Bronchial epithelial cell (primary cell): ENCODE results near the gene SMAP2. TPM values are rescaled to one million over a fixed set of nuclear protein-coding genes. Genes with fewer than 3 reads are reported as not detected.

Experiments
- DNase-seq: peaks from one replicate; pipeline ENCODE4 v3.0.0-alpha.2; 2010; ENCODE audit warnings: low read depth
- FAIRE-seq: peaks from 2 replicates; lab custom pipeline; 2011; peaks lifted over from hg19 to GRCh38; lab: Jason Lieb, UNC
- H3K27me3 ChIP-seq: 2 replicates; pipeline ENCODE4 v1.5.1; 2011; ENCODE audit warnings: low read length; ENCODE audit not compliant: control insufficient read depth, insufficient read depth
- H3K36me3 ChIP-seq: 2 replicates; pipeline ENCODE4 v1.5.1; 2011; ENCODE audit warnings: low read length; ENCODE audit not compliant: control insufficient read depth, insufficient read depth
- H3K4me3 ChIP-seq: 2 replicates; pipeline ENCODE4 v1.5.1; 2011; ENCODE audit warnings: mild to moderate bottlenecking, low read depth, low read length, control low read depth
- CTCF ChIP-seq: IDR thresholded peaks from 2 replicates; pipeline ENCODE4 v1.5.1; 2011; ENCODE audit warnings: mild to moderate bottlenecking, moderate library complexity, low read length, control low read depth, inconsistent platforms; ENCODE audit not compliant: insufficient read depth, severe bottlenecking
- total RNA-seq: library from RNA; depleted of rRNA; stranded (reverse); fragments of >200 nt; gene quantifications from 2 replicates; pipeline ENCODE4 v1.2.1, GENCODE V29; 2014

SMAP2 gene
- total RNA-seq, 1 donor from 2014 or later, result 4.2 TPM

GRCh38 chr1:40404670-40405462 lies 31.3 kb downstream of the SMAP2 start:
- peak; percentile 58 for TF ChIP-seq CTCF
- FAIRE-seq (no peak), DNase-seq (peak; percentile 64)
- Histone ChIP-seq H3K36me3 (no peaks in the 10 kb centered on the region), H3K27me3 (no peaks in the 10 kb centered on the region), H3K4me3 (no peak overlapping the region)

- FAIRE-seq, result no peak
- no peaks in the 10 kb centered on the region for H3K27me3 ChIP-seq
- H3K36me3 ChIP-seq, result no peaks in the 10 kb centered on the region
- no peak for TF ChIP-seq CTCF
- H3K4me3 ChIP-seq, result no peak overlapping the region
- DNase-seq, result no peak
These were observed 32.3 kb downstream of the SMAP2 start for GRCh38 chr1:40405812-40406211.

- TF ChIP-seq CTCF, result no peak
- Histone ChIP-seq H3K4me3 (no peak overlapping the region), H3K36me3 (no peaks in the 10 kb centered on the region), H3K27me3 (no peaks in the 10 kb centered on the region)
- DNase-seq (no peak), FAIRE-seq (no peak)
These were observed 33.9 kb downstream of the SMAP2 start for GRCh38 chr1:40407453-40407852.

DNA sequence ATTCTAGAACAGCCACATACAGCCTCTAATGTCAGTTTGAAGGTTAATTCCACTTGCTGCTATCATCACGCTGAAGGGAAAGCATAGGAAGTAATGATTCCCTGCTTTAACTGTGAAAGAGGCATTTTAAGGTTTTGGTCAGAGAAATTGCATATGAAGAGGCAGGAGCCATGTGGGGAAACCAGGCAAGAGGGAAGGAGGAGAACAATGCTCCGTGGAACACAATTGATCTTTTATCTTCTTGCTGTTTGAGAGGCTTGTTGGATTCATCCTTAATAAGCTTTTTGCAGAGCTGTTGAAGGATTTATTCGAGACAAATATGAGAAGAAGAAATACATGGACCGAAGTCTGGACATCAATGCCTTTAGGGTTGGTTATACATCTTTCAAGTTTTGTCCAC lies 35.9 kb downstream of the SMAP2 start:
- Histone ChIP-seq H3K36me3 (peaks cover 2% of the 10 kb centered on the region), H3K4me3 (no peak overlapping the region), H3K27me3 (no peaks in the 10 kb centered on the region)
- no peak for FAIRE-seq
- TF ChIP-seq CTCF, result no peak
- no peak for DNase-seq

GRCh38 chr1:40411294-40411693 lies 37.8 kb downstream of the SMAP2 start:
- H3K27me3 ChIP-seq, result no peaks in the 10 kb centered on the region
- no peak overlapping the region for H3K4me3 ChIP-seq
- peak; percentile 47 for DNase-seq
- no peak for FAIRE-seq
- TF ChIP-seq CTCF, result no peak
- H3K36me3 ChIP-seq, result peaks cover 6% of the 10 kb centered on the region
